ENCODE measurements around the gene ARHGEF28.

GRCh38 chr5:73973135-73973534 is 347.1 kb downstream of the ARHGEF28 start:
- no peak for TF ChIP-seq CTCF (IDR thresholded peaks at IDR 0.05)
- no peak for TF ChIP-seq EP300 (IDR thresholded peaks at IDR 0.05)
- no peak for TF ChIP-seq POLR2A (IDR thresholded peaks at IDR 0.05)

All from upper lobe of left lung (tissue), 4 donors.